Vagina (tissue), 2 donors: ENCODE data around the gene A1CF. TPM values are rescaled to one million over a fixed set of nuclear protein-coding genes. Genes with fewer than 3 reads are reported as not detected.

Experiments
- DNase-seq, 2 donors: peaks; one replicate each; pipeline ENCODE4 v3.0.0-alpha.2; 2017; ENCODE audit errors: extremely low spot score in 2 of 2
- H3K27ac ChIP-seq: fragments of 200-600 bp; sonication (generic); one replicate; pipeline ENCODE4 v1.5.1; 2019
- H3K27me3 ChIP-seq: fragments of 200-600 bp; sonication (generic); one replicate; pipeline ENCODE4 v1.5.1; 2019
- H3K36me3 ChIP-seq, 2 donors: fragments of 200-600 bp; sonication (generic); one replicate each; pipeline ENCODE4 v1.5.1; 2017 to 2019
- H3K4me1 ChIP-seq: fragments of 200-600 bp; sonication (generic); one replicate; pipeline ENCODE4 v1.5.1; 2019
- H3K4me3 ChIP-seq, 2 donors: fragments of 200-600 bp; sonication (generic); 1 replicate in 1 of 2; 2 replicates in 1 of 2; pipeline ENCODE4 v1.5.1; 2016 to 2019
- H3K9me3 ChIP-seq: fragments of 200-600 bp; sonication (generic); one replicate; pipeline ENCODE4 v1.5.1; 2019
- POLR2A ChIP-seq, 2 donors: fragments of 450-650 bp; IDR thresholded peaks; one replicate each; pipeline ENCODE4 v1.6.1; 2017; ENCODE audit warnings: antibody characterized with exemption in 2 of 2, mild to moderate bottlenecking in 2 of 2, moderate library complexity in 2 of 2
- POLR2AphosphoS5 ChIP-seq, 2 donors: sonication (generic); formaldehyde crosslinking; IDR thresholded peaks; one replicate each; pipeline ENCODE4 v1.9.0; 2017; ENCODE audit warnings: antibody characterized with exemption in 2 of 2, mild to moderate bottlenecking in 2 of 2, low read depth in 1 of 2; ENCODE audit not compliant: insufficient read depth in 1 of 2
- intact Hi-C: fragments of 100-400 bp; cut with DNase I; formaldehyde crosslinking; loops from one replicate; pipeline ENCODE4 v1.15.1; 2023
- total RNA-seq: library from RNA; depleted of rRNA; stranded (reverse); fragments of >200 nt; gene quantifications from one replicate; pipeline ENCODE4 v1.2.3, GENCODE V29; 2016
- TF ChIP-seq, protein P1 (sequence below), 3 experiments: fragments of 450-650 bp in 2 of 3; fragments of 200-600 bp in 1 of 3; sonication (generic) in 1 of 3; IDR thresholded peaks; one replicate each; pipeline ENCODE4 v1.5.1; 2017 to 2019; ENCODE audit warnings: antibody characterized with exemption in 3 of 3, mild to moderate bottlenecking in 2 of 3, moderate library complexity in 2 of 3

A1CF gene
- total RNA-seq, 1 donor from 2014 or later, result not detected

DNA sequence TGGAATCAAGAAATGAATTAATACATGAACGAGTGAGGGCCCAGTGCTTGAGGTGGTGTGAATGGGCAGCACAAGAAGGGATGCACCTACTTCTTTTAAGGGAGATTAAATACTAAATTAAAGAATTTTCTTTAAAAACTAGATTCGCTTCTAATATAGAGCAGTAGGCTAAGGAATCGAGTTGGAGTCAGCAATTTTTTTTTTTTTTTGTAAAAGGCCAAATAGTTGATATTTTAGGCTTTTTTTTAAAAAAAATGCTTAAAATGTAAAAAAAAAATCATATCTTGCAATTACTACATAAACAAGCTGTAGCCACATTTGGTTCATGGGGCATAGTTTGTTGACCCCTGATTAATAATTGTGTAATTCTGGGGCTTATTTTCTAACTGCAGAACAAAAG lies 31.9 kb downstream of the A1CF start:
- DNase-seq, result no peak
- Histone ChIP-seq H3K27me3 (no peaks in the 10 kb centered on the region), H3K4me1 (no peaks in the 10 kb centered on the region), H3K27ac (no peak overlapping the region), H3K4me3 (no peak overlapping the region), H3K9me3 (no peaks in the 10 kb centered on the region), H3K36me3 (no peaks in the 10 kb centered on the region)
- intact Hi-C loops, result no loop called here
- TF ChIP-seq POLR2A (IDR thresholded peaks at IDR 0.05), result no peak
- no peak for TF ChIP-seq POLR2AphosphoS5 (IDR thresholded peaks at IDR 0.05; ENCODE audit: insufficient read depth in 1 of 2, low read depth in 1 of 2)
- TF ChIP-seq, protein P1, sequence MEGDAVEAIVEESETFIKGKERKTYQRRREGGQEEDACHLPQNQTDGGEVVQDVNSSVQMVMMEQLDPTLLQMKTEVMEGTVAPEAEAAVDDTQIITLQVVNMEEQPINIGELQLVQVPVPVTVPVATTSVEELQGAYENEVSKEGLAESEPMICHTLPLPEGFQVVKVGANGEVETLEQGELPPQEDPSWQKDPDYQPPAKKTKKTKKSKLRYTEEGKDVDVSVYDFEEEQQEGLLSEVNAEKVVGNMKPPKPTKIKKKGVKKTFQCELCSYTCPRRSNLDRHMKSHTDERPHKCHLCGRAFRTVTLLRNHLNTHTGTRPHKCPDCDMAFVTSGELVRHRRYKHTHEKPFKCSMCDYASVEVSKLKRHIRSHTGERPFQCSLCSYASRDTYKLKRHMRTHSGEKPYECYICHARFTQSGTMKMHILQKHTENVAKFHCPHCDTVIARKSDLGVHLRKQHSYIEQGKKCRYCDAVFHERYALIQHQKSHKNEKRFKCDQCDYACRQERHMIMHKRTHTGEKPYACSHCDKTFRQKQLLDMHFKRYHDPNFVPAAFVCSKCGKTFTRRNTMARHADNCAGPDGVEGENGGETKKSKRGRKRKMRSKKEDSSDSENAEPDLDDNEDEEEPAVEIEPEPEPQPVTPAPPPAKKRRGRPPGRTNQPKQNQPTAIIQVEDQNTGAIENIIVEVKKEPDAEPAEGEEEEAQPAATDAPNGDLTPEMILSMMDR (IDR thresholded peaks at IDR 0.05), result no peak

DNA sequence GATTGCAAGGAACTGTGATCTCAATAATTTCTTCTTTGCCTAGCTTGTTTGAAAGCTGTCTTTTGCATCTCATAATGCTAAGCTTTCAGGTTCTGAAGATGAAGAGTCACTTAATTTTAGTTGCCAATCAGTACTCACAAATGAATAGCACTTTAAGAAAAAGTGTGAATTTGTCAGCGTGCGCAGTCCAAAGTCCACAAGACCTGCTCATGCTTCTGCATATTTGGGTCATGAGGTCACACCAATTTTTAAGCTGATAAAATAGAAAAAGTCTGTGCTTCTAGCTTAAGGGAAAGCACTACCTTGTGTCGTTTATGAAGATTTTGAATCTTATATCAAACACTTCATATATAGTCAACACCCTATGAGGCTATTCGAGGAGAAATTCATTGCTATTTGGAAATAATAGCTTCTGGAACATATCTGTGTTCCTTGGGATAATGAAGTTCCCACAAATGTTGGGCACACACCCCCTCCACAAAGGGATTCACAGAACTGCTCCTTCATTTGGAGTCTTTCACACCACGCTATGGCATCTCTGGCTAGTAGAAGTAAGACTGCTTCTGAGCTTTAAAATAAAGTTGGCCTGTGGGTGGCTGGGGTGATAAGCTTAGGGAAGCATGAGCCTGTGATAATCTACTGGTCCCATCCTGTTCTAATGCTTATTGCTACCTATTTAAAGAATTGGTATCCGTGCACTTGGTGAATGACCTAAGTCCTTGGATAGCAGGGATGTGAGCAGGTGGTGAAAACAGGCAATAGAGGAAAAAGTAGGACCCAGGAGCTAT lies 33.3 kb downstream of the A1CF start:
- DNase-seq, result no peak
- intact Hi-C loops, result no loop called here
- Histone ChIP-seq H3K4me3 (no peak overlapping the region), H3K27ac (no peak overlapping the region), H3K36me3 (no peaks in the 10 kb centered on the region), H3K9me3 (no peaks in the 10 kb centered on the region), H3K27me3 (no peaks in the 10 kb centered on the region), H3K4me1 (no peaks in the 10 kb centered on the region)
- TF ChIP-seq POLR2AphosphoS5 (IDR thresholded peaks at IDR 0.05; ENCODE audit: insufficient read depth in 1 of 2, low read depth in 1 of 2), result no peak
- TF ChIP-seq POLR2A (IDR thresholded peaks at IDR 0.05), result no peak
- TF ChIP-seq, protein P1 (IDR thresholded peaks at IDR 0.05), result no peak

DNA sequence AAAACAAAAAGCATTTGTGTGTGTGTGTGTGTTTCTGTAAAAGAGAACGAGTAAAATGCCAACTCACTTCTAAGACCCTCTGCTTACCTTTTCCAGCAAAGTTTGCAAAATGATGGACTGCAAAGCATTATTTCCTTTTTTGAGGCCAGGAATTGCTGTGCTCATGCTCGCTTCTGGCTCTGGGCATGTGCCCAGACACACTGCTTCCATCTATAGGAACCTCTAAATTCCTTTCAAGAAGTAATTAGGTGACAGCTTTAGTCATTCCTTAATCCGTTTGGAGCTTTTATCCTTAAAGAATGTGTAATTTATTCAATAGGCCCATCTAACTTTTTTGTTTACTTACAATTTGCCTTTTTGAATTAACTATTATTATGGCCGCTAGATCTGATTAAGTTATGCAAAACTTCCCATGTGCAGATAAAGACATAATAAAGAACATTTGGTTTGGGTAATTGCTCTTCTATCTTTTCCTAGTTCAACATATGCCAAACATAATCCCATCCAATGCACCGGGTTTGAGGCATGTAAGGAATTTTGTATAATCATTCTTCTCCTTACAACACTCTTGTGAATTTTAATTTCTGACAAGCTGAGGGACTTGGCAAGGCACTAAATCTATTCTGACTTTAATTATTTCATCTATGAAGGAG lies 34.7 kb downstream of the A1CF start:
- DNase-seq, result no peak
- H3K4me3 ChIP-seq, result no peak overlapping the region
- no peak overlapping the region for H3K27ac ChIP-seq
- no peaks in the 10 kb centered on the region for H3K27me3 ChIP-seq
- TF ChIP-seq POLR2AphosphoS5 (IDR thresholded peaks at IDR 0.05; ENCODE audit: insufficient read depth in 1 of 2, low read depth in 1 of 2) (no peak), POLR2A (IDR thresholded peaks at IDR 0.05) (no peak)
- TF ChIP-seq, protein P1 (IDR thresholded peaks at IDR 0.05), result no peak
- no peaks in the 10 kb centered on the region for H3K36me3 ChIP-seq
- H3K4me1 ChIP-seq, result no peaks in the 10 kb centered on the region
- H3K9me3 ChIP-seq, result no peaks in the 10 kb centered on the region
- intact Hi-C loops, result no loop called here

DNA sequence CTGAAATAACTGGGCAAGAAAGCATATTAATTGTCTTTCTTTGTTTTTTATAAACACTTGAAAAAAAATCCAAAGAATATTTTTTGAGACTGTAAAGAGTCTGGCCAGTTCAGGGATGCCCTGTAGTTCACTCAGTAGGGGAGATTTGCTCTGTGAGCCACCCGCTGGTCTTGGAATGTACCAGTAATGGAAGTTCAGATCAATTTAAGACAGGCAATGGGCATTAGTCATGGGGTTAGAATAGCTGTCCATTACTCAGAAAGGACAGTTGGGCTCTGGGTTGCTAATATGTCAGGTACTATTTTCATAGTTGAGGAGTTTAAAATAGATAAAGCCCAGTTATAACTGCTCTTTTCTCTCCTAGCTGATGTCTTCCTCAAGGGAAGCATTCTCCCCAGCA lies 38.7 kb downstream of the A1CF start:
- Histone ChIP-seq H3K36me3 (no peaks in the 10 kb centered on the region), H3K9me3 (no peaks in the 10 kb centered on the region), H3K27ac (no peak overlapping the region), H3K4me3 (no peak overlapping the region), H3K4me1 (no peaks in the 10 kb centered on the region), H3K27me3 (no peaks in the 10 kb centered on the region)
- intact Hi-C loops, result no loop called here
- no peak for DNase-seq
- TF ChIP-seq, protein P1 (IDR thresholded peaks at IDR 0.05), result no peak
- TF ChIP-seq POLR2AphosphoS5 (IDR thresholded peaks at IDR 0.05; ENCODE audit: insufficient read depth in 1 of 2, low read depth in 1 of 2), result no peak
- TF ChIP-seq POLR2A (IDR thresholded peaks at IDR 0.05), result no peak

DNA sequence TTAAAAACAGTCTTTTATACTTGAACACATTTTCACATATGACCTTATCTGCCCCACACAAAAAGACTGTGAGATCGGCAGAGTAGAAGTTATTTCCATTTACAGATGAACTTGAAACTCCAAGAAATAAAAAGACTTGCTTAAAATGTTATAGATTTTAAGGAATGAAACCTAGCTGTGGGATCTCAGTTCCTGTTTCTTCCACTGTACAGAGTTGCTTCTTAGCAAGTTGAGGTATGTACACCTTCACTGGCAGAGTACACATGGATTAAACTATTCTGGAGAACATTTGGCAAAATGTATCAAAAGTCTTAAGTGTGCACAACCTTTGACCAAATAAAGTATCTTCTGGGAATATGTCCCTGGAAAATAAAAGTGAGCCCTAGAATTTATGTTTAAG lies 48.3 kb downstream of the A1CF start:
- Histone ChIP-seq H3K4me3 (no peak overlapping the region), H3K27me3 (no peaks in the 10 kb centered on the region), H3K36me3 (no peaks in the 10 kb centered on the region), H3K4me1 (no peaks in the 10 kb centered on the region), H3K27ac (no peak overlapping the region), H3K9me3 (no peaks in the 10 kb centered on the region)
- no peak for TF ChIP-seq POLR2A (IDR thresholded peaks at IDR 0.05)
- TF ChIP-seq, protein P1 (IDR thresholded peaks at IDR 0.05), result no peak
- TF ChIP-seq POLR2AphosphoS5 (IDR thresholded peaks at IDR 0.05; ENCODE audit: insufficient read depth in 1 of 2, low read depth in 1 of 2), result no peak
- intact Hi-C loops, result no loop called here
- no peak for DNase-seq
